Fibroblast of the aortic adventitia (primary cell): ENCODE data around the gene ITPR1. TPM values are rescaled to one million over a fixed set of nuclear protein-coding genes. Genes with fewer than 3 reads are reported as not detected.

ENCODE experiments used
- DNase-seq: peaks from one replicate; pipeline ENCODE4 v3.0.0-alpha.2; 2010; ENCODE audit warnings: low read depth
- H3K4me3 ChIP-seq: 2 replicates; pipeline ENCODE4 v1.5.1; 2011; ENCODE audit warnings: low read depth, mild to moderate bottlenecking, control low read depth, low read length, moderate library complexity
- total RNA-seq: library from RNA; depleted of rRNA; stranded (reverse); fragments of >200 nt; gene quantifications from 2 replicates; pipeline ENCODE4 v1.2.3, GENCODE V29; 2012; ENCODE audit warnings: low replicate concordance
- TF ChIP-seq, protein P1 (sequence below): IDR thresholded peaks from 2 replicates; pipeline ENCODE4 v1.5.1; 2011; ENCODE audit warnings: mild to moderate bottlenecking, low read length, control low read depth, inconsistent platforms; ENCODE audit not compliant: insufficient read depth

The ITPR1 gene
- total RNA-seq, 1 donor = 8.9 TPM

DNA sequence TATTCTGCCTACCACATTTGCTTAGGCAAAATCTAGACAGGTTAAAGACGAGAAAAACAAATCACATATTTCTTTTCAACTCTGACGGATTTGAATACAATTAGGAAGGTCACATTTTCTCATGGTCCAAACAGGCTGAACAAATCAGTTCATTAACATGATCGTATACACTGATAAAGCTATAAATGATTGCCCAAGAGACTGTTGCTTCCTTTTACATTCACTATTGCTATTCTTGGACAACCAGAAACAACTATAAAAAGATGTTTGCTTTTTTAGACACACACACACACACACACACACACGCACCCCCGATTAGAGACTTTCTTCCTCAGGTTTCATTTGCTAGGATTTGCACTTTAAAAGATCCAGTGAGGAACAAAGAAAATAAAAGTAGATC is 363.8 kb downstream of the ITPR1 start:
- DNase-seq = no peak
- TF ChIP-seq, protein P1, sequence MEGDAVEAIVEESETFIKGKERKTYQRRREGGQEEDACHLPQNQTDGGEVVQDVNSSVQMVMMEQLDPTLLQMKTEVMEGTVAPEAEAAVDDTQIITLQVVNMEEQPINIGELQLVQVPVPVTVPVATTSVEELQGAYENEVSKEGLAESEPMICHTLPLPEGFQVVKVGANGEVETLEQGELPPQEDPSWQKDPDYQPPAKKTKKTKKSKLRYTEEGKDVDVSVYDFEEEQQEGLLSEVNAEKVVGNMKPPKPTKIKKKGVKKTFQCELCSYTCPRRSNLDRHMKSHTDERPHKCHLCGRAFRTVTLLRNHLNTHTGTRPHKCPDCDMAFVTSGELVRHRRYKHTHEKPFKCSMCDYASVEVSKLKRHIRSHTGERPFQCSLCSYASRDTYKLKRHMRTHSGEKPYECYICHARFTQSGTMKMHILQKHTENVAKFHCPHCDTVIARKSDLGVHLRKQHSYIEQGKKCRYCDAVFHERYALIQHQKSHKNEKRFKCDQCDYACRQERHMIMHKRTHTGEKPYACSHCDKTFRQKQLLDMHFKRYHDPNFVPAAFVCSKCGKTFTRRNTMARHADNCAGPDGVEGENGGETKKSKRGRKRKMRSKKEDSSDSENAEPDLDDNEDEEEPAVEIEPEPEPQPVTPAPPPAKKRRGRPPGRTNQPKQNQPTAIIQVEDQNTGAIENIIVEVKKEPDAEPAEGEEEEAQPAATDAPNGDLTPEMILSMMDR = no peak
- H3K4me3 ChIP-seq = no peak overlapping the region

DNA sequence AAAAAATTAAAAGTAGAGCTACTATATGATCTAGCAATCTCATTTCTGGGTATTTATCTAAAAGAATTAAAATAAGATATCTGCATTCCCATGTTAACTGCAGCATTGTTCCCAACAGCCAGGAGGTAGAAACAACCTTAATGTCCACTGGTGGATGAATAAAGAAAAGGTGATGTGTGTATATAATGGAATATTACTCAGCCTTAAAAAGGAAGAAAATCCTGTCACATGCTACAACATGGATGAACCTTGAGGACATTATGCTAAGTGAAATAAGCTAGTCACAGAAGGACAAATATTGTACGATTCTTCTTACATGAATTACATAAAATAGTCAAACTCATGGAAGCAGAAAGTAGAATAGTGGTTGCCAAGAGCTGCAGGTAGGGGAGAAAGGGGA is 366.6 kb downstream of the ITPR1 start:
- DNase-seq = no peak
- TF ChIP-seq, protein P1 = no peak

DNA sequence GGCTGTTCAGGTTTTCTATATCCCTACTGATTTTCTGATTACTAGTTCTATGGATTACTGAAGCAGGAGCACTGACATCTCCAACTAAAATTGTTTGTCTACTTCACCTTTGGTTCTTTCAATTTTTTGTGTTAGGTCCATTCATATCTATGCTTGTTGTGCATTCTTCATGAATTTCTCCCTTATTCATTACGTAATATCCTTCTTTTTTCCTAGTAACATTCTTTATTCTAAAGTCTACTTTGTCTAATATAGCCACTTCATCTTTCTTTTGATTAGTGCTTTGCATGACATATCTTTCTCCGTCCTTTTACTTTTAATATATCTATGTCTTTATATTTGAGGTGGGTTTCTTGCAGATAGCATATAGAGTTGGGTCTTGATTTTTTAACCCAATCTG is 369.8 kb downstream of the ITPR1 start:
- TF ChIP-seq, protein P1 = no peak
- H3K4me3 ChIP-seq = no peak overlapping the region
- DNase-seq = no peak

More for the DNA sequence above, 366.6 kb downstream of the ITPR1 start:
- no peak overlapping the region for H3K4me3 ChIP-seq

DNA sequence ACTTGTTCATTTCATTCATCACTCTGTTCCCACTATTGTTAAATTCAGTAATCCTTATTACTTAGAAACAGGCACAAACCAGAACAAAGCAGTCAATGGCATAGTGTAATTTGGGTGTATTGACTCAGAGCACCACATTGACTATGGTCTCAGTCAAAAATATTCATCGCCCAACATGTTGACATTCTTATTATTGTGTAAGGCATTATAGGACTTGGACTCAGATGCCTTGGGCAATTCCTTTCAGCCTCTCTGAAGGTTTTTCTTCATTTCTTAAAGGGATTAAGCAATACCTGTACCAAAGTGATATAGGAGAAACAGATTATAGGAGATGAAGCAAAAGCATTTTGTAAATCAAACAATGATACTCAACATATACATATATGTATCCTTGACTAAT is 371.4 kb downstream of the ITPR1 start:
- no peak overlapping the region for H3K4me3 ChIP-seq
- peak; percentile 25 for DNase-seq
- TF ChIP-seq, protein P1 = no peak

DNA sequence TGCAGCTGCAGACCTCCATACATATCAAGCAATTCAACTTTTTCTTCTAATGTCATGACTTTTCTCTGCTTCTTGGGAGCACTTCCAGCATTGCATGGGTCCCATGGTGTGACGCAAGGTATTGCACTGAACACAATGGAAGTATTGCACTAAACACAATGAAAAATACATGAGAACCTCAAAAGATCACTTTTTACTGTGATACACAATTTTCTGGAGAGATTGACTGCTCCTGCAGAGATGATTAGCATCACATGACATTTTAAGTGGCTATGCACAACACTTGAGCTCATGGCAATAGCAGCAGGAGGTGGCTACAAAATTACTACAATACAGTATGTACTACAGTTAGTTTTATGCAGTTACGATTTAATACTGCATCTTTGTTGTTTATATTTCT is 372.6 kb downstream of the ITPR1 start:
- TF ChIP-seq, protein P1 = no peak
- DNase-seq = no peak
- H3K4me3 ChIP-seq = no peak overlapping the region

DNA sequence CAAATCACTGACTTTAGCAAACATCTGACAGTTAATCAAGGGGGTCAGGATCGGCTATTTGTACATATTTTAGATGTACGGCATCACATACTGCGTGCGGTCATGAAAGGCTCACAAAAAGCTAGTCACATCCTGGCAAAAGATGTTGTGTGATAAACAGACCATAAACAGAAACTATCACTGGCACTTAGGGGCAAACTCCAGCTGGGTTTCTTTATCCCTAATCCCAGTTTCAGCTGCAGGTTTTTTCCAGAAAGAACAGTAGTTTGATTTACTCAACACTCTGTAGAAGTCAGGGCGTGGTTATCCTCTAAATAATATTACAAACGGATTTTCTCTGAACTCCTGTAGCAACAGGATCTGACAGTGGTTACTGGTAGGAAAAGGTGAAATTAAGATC is 373.7 kb downstream of the ITPR1 start:
- DNase-seq = peak; percentile 31
- H3K4me3 ChIP-seq = no peak overlapping the region
- TF ChIP-seq, protein P1 = no peak

DNA sequence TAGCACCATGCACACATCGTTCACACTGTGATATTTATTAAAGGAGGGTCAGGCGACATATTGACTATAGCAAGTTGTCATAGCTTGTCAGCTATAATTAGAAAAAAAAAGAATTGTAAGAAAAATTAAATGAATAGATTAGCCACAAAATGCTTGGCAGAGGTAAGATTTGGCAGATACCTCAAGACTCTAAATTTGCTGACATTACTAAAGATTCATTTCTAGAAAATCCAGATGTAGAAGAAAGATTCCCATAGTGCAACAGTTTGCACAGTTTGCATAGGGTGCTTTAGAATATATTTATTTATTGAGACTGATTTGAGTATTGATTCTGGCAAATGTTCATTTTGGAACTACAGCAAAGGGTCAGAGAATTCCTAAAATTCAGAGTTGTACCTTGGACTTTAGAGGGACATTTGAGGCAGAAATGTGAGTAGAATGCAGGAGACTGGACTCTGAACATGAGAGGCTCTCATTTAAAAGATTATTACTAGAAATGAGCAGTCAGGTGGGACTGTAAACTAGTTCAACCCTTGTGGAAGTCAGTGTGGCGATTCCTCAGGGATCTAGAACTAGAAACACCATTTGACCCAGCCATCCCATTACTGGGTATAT is 384.1 kb downstream of the ITPR1 start:
- TF ChIP-seq, protein P1 = no peak
- H3K4me3 ChIP-seq = no peak overlapping the region
- DNase-seq = no peak
